Suprapubic skin (tissue), 4 donors: ENCODE results near the gene ZNF398. TPM values are rescaled to one million over a fixed set of nuclear protein-coding genes. Genes with fewer than 3 reads are reported as not detected.

Experiments
- DNase-seq, 2 donors: peaks; one replicate each; pipeline ENCODE4 v3.0.0-alpha.2; 2019; ENCODE audit warnings: low spot score in 2 of 2
- H3K27ac ChIP-seq: fragments of 200-600 bp; sonication (generic); one replicate; pipeline ENCODE4 v1.5.1; 2019
- H3K27me3 ChIP-seq: fragments of 200-600 bp; sonication (generic); one replicate; pipeline ENCODE4 v1.5.1; 2019
- H3K36me3 ChIP-seq: fragments of 200-600 bp; sonication (generic); one replicate; pipeline ENCODE4 v1.5.1; 2019
- H3K4me1 ChIP-seq: fragments of 200-600 bp; sonication (generic); one replicate; pipeline ENCODE4 v1.5.1; 2019
- H3K4me3 ChIP-seq: fragments of 200-600 bp; sonication (generic); one replicate; pipeline ENCODE4 v1.5.1; 2019; ENCODE audit warnings: mild to moderate bottlenecking
- H3K9me3 ChIP-seq: fragments of 200-600 bp; sonication (generic); one replicate; pipeline ENCODE4 v1.5.1; 2019
- EP300 ChIP-seq: sonication (generic); formaldehyde crosslinking; IDR thresholded peaks from one replicate; pipeline ENCODE4 v1.6.1; 2017; ENCODE audit warnings: antibody characterized with exemption
- POLR2A ChIP-seq, 2 donors: fragments of 450-650 bp; IDR thresholded peaks; one replicate each; pipeline ENCODE4 v1.6.1; 2017; ENCODE audit warnings: antibody characterized with exemption in 2 of 2, mild to moderate bottlenecking in 2 of 2, moderate library complexity in 2 of 2
- POLR2AphosphoS5 ChIP-seq, 3 donors: sonication (generic); formaldehyde crosslinking; IDR thresholded peaks; one replicate each; pipeline ENCODE4 v1.6.1; 2017; ENCODE audit warnings: antibody characterized with exemption in 3 of 3
- WGBS: methylation state at CpG from one replicate; pipeline ENCODE4 v1.1.5; 2018; 5-methylcytosine and 5-hydroxymethylcytosine counted together
- total RNA-seq, 4 donors: library from RNA; depleted of rRNA; stranded (reverse); fragments of >200 nt; gene quantifications; one replicate each; pipeline ENCODE4 v1.1.0, GENCODE V29; 2016
- TF ChIP-seq, protein P1 (sequence below), 2 donors: fragments of 200-600 bp in 1 of 2; fragments of 450-650 bp in 1 of 2; sonication (generic) in 1 of 2; IDR thresholded peaks; one replicate each; pipeline ENCODE4 v1.5.1; 2016 to 2019; ENCODE audit warnings: antibody characterized with exemption in 2 of 2, mild to moderate bottlenecking in 1 of 2, moderate library complexity in 1 of 2

ZNF398 gene
- total RNA-seq, 4 donors from 2014 or later: 25.7 to 50.4 (median 33.9) TPM

DNA sequence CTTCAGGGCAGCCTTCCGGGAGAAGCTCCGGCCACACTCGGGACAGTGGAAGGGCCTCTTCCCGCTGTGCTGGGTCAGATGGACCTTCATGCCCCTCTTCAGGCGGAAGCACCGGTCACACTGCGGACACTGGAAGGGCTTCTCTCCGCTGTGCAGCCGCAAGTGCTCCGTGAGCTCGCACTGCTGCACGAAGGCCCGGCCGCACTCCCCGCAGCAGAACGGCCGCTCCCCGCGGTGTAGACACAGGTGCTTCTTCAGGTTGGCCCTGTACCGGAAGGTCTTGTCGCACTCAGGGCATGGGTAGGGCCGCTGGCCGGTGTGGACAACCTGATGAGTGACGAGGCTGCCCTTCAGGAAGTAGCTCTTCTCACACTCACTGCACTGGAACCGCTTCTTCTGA lies 42.5 kb upstream of the ZNF398 start:
- H3K9me3 ChIP-seq: no peaks in the 10 kb centered on the region
- H3K27me3 ChIP-seq: no peaks in the 10 kb centered on the region
- over 99% methylated on average over 17 of the region's 25 CpGs for WGBS
- DNase-seq: no peak
- H3K36me3 ChIP-seq: peaks cover 18% of the 10 kb centered on the region
- TF ChIP-seq POLR2A (IDR thresholded peaks at IDR 0.05) (no peak), POLR2AphosphoS5 (IDR thresholded peaks at IDR 0.05) (no peak), EP300 (no peak)
- TF ChIP-seq, protein P1, sequence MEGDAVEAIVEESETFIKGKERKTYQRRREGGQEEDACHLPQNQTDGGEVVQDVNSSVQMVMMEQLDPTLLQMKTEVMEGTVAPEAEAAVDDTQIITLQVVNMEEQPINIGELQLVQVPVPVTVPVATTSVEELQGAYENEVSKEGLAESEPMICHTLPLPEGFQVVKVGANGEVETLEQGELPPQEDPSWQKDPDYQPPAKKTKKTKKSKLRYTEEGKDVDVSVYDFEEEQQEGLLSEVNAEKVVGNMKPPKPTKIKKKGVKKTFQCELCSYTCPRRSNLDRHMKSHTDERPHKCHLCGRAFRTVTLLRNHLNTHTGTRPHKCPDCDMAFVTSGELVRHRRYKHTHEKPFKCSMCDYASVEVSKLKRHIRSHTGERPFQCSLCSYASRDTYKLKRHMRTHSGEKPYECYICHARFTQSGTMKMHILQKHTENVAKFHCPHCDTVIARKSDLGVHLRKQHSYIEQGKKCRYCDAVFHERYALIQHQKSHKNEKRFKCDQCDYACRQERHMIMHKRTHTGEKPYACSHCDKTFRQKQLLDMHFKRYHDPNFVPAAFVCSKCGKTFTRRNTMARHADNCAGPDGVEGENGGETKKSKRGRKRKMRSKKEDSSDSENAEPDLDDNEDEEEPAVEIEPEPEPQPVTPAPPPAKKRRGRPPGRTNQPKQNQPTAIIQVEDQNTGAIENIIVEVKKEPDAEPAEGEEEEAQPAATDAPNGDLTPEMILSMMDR (IDR thresholded peaks at IDR 0.05): no peak
- H3K27ac ChIP-seq: no peak overlapping the region
- H3K4me1 ChIP-seq: no peaks in the 10 kb centered on the region
- H3K4me3 ChIP-seq: no peak overlapping the region

DNA sequence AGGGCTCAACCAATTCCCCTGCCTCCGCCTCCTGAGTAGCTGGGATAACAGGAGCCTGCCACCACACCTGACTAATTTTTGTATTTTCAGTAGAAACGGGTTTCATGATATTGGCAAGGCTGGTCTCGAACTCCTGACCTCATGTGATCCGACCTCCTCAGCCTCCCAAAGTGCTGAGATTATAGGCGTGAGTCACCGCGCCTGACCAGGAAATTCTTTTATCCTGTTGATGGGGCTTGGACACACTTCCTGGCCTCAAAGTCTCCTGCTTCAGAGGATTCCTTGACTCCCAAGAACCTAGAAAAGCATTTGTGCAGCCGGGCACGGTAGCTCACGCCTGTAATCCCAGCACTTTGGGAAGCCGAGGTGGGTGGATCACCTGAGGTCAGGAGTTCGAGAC lies 37.3 kb upstream of the ZNF398 start:
- Histone ChIP-seq H3K4me3 (no peak overlapping the region), H3K9me3 (no peaks in the 10 kb centered on the region), H3K36me3 (peaks cover 3% of the 10 kb centered on the region), H3K27me3 (no peaks in the 10 kb centered on the region), H3K4me1 (no peaks in the 10 kb centered on the region), H3K27ac (no peak overlapping the region)
- 96% methylated on average over 12 of the region's 12 CpGs for WGBS
- no peak for DNase-seq
- TF ChIP-seq POLR2AphosphoS5 (IDR thresholded peaks at IDR 0.05): no peak
- TF ChIP-seq EP300: no peak
- TF ChIP-seq, protein P1 (IDR thresholded peaks at IDR 0.05): no peak
- TF ChIP-seq POLR2A (IDR thresholded peaks at IDR 0.05): no peak

DNA sequence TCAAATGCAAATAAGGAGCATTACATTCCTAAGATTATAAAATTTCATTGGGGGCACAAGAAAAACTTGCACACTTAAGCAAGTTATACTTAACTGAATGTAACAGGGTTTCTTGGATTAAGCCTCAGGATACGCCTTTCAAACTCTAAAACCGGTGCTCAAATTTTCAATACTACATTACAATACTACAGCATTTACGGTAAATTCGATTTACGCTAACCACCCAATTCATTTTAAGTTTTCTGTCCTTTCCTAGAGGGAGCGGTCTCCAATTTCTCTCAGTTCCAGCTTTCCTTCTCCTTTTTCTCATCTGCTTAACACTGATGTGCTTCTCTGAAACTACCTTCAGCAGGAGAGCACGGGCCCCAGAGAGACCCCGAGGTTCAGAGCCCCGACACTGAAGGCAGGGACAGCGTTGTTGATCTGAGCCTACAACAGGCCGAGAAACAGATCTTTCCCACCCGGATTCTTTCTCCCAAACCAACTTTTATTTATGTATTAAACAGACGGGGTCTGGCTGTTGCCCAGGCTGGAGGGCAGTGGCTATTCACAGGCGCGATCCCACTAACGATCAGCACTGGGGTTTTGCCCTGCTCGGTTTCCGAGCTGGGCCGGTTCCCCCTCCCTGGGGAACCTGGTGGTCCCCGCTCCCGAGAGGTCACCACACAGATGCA lies 21.9 kb upstream of the ZNF398 start:
- peak overlapping the region; percentile 93 for H3K27ac ChIP-seq
- no peak for DNase-seq
- H3K4me1 ChIP-seq: peaks cover 22% of the 10 kb centered on the region
- TF ChIP-seq, protein P1 (IDR thresholded peaks at IDR 0.05): no peak
- TF ChIP-seq EP300 (no peak), POLR2A (IDR thresholded peaks at IDR 0.05) (no peak), POLR2AphosphoS5 (IDR thresholded peaks at IDR 0.05) (no peak)
- no peaks in the 10 kb centered on the region for H3K27me3 ChIP-seq
- peak overlapping the region; percentile 99 for H3K4me3 ChIP-seq
- WGBS: 2% methylated on average over 21 of the region's 21 CpGs
- H3K9me3 ChIP-seq: no peaks in the 10 kb centered on the region
- peaks cover 4% of the 10 kb centered on the region for H3K36me3 ChIP-seq

DNA sequence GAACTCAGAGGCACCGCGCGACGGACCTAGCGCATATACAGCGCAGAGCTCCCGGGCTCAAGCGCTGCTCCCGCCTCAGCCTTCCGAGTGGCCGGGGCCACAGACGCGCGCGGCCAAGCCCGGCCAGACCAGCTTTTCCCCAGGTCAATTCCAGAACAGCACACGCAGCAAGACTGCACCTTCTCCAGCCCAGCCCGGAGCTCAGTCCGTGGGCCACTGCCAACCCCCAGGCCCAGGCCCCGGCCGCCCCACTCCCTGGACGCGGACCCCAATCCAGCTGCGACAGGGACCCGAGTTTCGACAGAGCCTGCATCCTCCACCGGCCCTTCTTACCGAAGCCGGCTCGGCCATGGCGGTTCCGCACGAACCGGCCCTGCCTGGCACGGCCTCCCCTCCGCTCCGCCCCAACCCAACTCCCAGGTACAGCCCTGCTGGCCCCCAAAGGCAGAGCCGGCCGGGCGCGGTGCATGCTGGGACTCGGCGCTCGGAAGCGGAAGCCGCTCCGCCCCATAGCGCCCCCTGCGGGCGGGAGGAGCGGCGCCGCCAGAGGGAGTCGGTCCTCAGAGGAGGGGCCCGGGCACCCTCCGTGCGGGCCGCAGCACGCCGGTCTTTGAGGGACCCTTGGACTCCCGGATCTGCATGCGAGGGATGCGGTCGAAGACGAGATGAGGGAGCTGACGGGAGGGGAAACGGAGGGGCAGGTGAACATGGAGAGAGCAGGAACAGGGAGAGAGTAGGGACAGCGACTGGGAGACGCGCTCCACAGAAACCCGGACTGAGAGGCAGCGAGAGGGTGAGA lies 21.2 kb upstream of the ZNF398 start, which contains the start of gene ZNF425:
TSS of gene ZNF425 (minus strand) at position 462 of the 799 bp plus-strand sequence. CDS start at position 351, 111 bp downstream.
- peaks cover 10% of the 10 kb centered on the region for H3K36me3 ChIP-seq
- TF ChIP-seq POLR2A (IDR thresholded peaks at IDR 0.05) (peak; percentile 81 to 84), POLR2AphosphoS5 (IDR thresholded peaks at IDR 0.05) (peak; percentile 60 to 92 (median 62)), EP300 (no peak)
- TF ChIP-seq, protein P1 (IDR thresholded peaks at IDR 0.05): peak; percentile 76 to 98
- H3K27ac ChIP-seq: peak within 1 kb of the TSS; percentile 93
- peaks cover 22% of the 10 kb centered on the region for H3K4me1 ChIP-seq
- peak within 1 kb of the TSS; percentile 99 for H3K4me3 ChIP-seq
- DNase-seq: peak; percentile 94 to 95
- no peaks in the 10 kb centered on the region for H3K27me3 ChIP-seq
- WGBS: 2% methylated on average over 32 of the region's 72 CpGs
- H3K9me3 ChIP-seq: no peaks in the 10 kb centered on the region
